GM18499 (cell line): ENCODE results near the gene ROR1.

Experiments
- ATAC-seq: cut with Tn5 transposase; IDR thresholded peaks from one replicate; pipeline ENCODE4 v1.9.1; 2021; ENCODE audit warnings: moderate number of reproducible peaks; ENCODE audit not compliant: insufficient read depth, unreplicated experiment

Gene ROR1

DNA sequence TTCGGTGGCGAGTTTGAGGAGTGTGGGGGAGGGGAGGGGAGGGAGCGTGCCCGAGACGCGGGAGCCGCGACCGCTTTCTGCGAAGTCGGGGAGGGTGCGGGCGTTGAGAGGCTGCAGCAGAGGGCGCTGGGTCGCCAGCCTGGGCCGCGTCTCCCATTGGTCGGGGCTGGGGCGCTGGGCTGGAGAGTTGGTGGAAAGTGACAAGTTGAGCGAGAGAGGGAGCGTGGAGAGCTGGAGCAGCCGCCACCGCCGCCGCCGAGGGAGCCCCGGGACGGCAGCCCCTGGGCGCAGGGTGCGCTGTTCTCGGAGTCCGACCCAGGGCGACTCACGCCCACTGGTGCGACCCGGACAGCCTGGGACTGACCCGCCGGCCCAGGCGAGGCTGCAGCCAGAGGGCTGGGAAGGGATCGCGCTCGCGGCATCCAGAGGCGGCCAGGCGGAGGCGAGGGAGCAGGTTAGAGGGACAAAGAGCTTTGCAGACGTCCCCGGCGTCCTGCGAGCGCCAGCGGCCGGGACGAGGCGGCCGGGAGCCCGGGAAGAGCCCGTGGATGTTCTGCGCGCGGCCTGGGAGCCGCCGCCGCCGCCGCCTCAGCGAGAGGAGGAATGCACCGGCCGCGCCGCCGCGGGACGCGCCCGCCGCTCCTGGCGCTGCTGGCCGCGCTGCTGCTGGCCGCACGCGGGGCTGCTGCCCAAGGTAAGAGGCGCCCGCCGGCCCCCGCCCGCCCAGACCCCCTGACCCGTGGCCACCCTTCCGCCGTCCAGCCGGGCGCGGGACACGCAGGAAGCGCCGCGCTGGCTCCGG lies at the start of gene ROR1:
Gene ROR1 (plus strand): TSS at position 203 of the 802 bp plus-strand sequence.
- ATAC-seq: no peak

DNA sequence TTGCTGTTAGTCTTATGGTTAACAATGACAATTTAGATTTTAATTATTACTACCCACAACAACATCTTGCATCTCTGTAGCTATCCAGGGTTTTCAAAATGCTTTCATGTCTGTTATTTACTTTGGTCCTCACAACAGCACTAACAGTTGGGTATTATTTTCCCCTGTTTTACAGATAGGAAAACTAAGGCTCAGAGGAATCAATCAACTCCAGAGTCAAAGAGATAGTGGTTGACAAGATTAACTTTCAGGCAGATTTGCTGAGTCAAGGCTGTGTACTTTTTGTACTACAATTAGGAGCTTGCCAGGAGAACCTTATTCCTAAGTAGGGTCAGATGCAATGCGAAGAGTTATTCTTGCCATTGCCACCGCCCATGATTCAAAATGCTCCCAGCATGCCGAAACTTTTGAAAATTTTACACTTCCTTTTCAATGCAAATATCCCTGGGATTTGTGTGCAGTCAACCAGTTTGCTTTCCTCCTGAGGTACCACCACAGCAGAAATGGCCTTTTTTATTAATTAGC lies 49.4 kb upstream of the ROR1 start:
- no peak for ATAC-seq

DNA sequence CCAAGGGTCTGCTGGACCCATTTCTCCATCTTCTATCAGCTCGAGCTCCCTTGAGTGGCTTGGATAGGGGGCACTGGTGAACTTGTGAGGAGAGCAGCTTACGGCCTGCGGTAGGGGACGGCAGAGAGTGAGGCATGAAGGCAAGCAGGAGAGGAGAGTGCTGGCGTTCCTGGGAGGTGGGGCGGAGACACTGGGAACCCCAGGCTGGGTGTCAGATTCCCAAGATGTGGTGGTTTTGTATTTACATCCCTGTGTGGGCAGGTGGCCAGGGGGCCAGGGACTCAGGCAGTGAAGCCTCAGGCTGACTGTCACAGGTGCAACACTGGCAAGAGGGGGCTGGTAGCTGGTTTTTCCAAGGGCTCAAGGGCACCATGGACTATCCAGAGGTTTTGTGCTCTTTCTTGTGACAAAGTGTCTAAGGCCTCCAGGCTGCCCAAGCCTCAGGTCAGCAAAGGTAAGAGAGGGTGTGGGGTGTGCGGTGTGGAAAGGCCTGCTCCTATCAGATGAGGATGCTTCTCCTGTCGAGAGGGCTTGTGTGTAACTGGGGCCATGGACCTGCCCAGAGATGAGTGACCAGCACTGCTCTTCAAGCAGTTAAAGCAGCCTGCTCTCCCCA lies 45.1 kb upstream of the ROR1 start:
- no peak for ATAC-seq

DNA sequence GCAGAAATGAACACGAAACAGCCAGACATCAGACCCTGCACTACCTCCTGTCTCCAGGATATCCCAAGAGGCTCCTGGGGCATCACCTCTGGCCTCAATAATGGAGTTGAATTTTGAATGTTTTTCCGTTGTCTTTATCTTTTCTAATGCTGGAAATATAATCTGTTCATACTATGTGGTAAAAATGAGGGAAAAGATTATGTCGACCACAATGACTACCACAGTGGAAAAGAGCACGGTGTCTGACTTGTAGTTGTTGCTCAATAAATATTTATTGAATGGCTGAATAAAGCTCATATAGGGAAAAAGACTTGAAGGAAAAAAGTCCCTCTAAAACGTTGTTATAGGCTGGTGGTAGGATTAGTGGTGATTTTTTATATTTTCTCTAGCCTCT lies 44.6 kb upstream of the ROR1 start:
- ATAC-seq: no peak

DNA sequence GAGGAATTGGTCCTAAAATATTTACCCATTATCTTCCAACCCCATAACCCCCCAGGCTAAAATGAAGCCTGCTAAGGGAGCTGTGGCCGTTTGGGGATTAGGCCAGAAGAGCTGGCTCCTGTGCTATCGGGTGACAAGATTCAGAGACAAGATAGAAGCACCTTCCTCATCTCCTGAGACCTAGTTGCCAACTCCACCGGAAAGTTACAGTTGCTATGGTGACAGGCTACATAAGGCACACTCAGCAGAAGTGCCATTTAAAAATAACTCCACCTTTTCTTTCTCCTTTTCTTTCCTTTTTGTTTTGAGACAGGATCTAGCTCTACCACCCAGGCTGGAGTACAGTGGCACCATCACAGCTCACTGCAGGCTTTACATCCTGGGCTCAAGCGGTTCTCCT lies 43.6 kb upstream of the ROR1 start:
- ATAC-seq: no peak

DNA sequence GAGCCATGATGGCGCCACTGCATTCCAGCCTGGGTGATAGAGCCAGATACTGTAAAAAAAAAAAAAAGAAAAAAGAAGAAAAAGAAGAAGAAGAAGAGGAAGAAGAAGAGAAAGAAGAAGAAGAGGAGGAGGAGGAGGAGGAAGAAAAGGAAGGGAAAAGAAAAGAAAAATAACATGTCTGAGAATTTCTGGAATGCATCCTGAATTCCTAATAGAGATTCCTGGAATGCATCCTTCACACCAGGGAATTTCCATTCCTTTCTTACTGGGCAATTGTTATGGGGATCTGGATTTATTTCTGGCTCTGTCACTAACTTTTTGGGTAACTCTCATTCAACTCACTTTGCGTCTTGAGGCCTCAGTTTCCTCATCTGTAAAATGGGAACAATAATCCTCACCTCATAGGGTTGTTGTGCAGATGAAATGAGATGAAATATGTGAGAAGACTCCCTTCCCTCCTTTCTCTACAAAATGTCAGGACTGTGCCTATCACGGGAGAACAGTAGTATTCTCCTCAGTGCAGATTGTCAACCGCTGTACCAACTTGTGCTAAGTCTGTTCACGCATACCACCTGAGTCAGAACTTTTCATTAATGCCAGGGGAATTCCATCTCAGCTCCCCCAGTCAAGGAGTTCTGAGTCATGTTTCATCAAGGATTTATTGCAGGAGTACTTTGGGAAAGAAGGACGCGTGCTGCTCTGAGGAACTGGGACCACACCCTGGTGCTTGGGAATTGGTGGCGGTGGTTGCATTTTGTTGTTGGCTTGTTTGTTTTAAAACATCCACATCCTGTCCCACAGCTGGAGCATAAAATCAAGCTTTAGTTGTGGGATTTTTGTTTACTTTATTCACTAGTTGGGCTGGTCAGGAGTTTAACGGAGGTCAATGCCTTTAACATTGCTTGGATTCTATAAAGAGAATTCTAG lies 42.4 kb upstream of the ROR1 start:
- ATAC-seq: no peak

DNA sequence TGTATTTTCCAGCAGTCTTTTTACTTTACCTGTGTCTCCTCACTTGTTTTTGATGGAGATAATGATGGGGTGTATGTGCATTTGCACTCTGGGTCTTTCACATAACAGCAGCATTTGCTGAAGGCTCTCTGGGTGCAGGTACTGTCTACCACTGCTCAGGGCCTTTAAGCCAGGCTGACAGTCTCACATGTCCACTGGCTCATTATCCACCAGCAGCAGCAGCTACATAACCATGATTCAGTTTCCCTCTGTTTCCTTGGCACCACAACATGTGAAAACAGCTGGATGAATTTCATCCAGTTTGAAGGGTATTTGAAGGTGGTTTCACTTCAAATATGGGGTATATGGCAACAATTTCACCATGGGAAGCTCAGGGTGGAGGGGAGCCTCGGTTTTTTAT lies 41.2 kb upstream of the ROR1 start:
- ATAC-seq: no peak

DNA sequence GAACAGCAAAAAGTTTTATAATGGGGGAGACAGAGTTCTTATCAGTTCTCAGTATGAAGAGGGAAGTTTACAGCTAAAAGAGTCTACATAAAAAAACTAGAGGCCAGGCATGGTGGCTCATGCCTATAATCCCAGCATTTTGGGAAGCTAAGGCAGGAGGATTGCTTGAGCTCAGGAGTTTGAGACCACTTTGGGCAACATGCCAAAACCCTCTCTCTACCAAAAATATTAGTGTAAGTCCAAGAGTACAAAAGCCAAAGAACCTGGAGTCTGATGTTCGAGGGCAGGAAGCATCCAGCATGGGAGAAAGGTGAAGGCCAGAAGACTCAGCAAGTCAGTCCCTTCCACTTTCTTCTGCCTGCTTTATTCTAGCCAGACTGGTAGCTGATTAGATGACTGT lies 35.0 kb upstream of the ROR1 start:
- ATAC-seq: no peak

DNA sequence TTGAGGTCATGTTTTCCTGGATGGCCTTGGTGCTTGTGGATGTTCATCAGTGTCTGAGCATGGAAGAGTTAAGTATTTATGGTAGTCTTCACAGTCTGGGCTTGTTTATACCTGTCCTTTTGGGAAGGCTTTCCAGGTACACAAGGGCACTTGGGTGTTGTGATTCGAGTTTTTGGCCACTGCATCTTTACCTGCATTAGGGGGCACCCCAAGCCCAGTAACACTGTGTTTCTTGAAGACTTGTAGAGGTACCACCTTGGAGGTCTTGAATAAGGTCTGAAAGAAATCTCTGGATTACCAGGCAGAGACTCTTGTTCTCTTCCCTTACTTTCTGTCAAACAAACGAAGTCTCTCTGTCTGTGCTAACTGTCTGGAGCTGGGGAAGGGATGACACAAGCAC lies 34.4 kb upstream of the ROR1 start:
- ATAC-seq: no peak

DNA sequence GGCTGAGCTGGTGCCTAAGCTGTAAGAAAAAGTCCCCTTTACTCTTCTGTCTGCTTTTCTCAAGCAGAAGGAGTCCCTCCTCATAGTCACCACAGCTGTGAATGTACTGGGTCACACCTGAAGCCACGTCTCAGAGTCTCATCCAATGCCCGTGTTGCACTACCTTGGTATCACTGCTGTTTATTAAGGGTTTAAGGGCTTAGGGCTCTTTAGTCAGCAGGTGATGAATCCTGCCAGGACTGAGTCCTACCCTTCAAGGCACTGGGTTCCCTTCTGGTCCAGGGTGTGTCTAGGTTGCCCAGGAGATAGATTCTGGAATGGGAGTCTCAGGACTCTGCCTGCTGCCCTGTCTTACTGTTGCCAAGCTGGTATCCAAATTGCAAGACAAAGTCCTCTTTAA lies 33.4 kb upstream of the ROR1 start:
- no peak for ATAC-seq

DNA sequence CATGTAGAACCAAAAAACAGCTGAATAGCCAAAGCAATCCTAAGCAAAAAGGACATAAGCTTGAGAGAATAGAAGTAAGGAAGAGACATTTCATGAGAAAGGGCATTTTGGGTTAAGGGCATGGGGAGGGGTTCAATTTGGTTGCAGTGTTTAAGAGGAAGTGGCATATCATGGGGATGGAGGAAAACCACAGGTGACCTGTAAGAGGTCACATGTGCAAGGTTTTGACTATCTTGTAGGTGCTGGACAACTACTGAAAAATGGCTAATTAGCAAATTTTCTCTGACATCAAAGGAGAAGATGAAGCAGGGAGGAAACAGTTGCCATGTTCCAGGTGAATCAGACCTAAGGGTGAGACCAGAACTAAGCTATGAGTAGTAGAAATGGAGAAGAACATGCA lies 31.3 kb upstream of the ROR1 start:
- ATAC-seq: no peak

DNA sequence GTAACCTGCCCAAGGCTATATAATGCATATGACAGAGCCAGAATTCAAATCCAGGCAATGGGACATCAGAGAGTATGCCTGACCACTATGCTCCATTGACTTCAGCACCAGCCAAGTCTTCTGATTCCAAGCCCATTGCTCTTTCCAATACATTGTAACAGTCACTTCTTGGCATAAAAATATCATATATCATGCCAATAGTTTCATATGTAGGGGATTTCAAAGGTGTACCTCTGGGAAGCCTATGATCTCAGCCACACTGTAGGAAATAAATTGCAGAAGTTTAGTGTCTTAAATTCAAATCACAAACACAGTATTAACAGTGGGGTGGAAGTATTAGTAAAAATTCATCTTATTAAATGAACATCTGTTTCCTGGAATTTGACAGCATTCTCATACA lies 30.0 kb upstream of the ROR1 start:
- no peak for ATAC-seq

DNA sequence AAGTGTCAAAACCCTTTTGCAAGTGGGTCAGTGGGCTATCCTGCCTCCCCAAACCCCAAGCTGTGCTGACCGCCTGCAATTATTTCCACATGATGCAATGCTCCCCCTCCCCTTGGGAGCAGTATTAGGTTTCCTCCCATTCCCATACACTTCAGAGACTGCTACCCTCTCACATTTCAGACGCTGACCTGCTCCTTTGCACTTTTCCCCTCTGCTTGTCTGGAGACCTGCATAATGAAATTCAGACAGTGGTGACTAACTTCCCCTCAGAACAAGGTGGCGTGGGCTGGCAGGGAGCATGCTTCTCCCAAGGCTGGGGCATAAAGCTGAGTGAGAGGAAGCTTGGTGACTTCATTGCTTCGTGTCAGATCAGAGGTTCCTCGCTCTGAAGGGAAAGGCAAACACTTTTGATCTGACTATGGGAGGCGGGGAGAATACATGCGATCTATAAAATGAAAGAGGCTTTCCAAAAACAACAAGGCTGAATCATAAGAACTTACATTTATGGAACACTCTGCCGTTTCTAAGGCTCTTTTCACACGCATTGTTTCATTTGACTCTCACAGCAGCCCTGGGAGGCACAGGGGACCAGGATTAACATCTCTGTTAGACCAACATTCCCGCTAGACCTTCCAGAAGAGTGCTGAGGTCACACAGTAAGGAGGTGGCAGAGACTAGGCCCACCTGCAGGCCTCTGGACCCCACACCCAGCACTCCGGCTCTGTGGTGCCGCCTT lies 27.5 kb upstream of the ROR1 start:
- ATAC-seq: no peak

DNA sequence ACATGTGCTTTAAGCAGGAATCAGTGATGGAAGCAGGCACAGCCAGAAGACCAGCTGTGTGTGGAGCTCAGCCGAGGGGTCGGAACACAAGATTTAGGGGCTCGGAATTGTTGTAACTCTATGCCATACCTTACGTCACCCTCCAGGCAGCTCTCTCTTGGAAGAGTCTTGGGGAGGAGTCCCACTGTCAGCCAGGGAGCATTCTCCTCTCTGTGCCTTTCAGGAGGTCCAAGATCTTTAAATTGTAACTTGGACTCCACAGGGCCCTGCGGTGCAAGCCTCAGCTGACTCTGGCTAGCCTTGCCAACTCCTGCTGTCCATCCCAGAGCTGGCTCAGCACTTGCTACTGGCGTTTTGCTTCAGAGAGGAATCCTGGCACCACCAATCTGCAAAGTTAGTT lies 26.4 kb upstream of the ROR1 start:
- ATAC-seq: no peak

DNA sequence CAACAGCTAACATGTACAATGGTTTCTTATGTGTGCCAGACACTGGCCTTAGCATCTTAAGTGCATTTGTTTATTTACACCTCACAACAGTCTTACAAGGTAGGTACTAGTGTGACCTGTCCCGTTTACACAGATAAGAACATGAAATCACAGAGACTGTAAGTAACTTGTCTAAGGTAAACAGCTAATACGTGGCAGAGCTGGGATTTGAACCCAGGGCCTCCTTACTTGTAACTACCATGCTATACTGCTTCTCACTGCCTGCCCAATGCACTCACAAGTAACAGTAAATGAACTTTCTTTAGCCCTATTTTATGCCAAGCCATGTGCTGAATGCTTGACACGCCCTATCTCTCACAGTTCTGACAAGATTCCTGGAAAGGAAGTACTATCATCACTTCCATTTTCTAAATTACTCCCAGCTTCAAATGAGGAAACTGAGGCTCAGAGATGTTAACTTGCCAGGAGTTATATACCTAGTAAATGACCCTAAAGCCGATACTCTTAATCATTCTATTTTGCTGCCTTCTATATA lies 25.7 kb upstream of the ROR1 start:
- no peak for ATAC-seq

DNA sequence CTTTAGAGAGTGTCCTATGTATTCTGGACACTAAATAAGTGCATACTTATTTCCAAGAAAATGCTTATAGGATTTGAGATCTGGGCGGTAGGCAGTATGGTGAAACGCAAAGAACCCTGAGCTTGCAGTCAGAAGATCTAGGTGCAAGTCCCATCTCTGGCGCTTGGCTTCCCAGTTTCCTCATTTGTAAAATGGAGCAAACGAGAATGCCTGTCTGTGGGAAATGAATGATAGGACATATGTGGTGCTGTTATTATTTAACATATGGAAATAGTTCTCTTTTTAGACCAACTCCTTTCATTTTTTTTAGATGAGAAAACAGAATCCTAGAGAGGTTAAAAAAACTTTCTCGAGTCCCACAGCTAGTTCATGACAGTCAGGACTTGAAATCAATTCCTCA lies 25.2 kb upstream of the ROR1 start:
- ATAC-seq: no peak

DNA sequence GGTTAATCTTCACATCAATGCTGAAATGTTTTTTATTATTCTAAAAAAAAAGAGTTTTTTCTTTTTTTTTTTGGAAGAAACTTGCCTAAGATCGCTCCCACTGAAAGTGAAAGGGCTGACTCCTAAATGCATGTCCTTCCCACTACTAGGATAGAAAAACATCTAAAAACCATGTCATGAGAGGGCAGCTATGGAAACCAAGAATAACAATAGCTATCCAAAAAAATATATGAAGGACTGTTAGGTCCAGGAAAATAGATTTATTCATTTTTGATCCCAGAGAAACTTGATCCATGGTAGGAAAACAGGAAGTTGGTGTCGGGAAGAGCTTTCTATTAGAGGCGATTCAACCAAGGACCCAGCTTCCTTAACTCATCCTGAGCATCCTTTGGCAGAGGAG lies 23.1 kb upstream of the ROR1 start:
- ATAC-seq: no peak

DNA sequence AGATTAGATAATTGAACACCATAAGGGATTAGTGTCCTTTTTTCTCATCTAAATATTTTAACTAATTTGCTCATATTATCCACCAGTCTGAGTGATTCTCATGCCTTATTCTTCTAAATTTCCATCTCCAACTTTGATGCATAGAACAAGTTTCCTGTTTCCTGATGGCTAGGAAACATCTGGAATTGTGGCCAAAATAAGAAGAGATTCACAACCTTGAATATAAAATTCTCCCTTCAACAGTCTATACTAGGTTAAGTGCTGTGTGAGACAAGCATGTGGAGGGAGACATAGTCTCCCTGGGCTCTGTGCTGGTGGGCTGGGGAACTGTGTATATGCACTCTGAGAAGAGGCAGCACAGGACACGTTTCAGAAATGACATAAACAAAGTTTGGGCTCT lies 21.6 kb upstream of the ROR1 start:
- ATAC-seq: no peak

DNA sequence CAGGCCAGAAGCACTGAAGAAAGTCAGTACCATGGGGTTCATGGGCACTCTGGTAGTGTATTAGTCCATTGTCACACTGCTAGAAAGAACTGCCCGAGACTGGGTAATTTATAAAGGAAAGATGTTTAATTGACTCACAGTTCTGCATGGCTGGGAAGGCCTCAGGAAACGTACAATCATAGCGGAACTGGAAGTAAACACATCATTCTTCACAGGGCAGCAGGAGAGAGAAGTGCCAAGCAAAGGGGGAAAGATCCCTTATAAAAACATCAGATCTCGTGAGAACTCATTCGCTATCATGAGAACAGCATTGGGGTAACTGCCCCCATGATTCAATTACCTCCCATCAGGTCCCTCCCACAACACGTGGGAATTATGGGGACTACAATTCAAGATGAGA lies 20.2 kb upstream of the ROR1 start:
- no peak for ATAC-seq

DNA sequence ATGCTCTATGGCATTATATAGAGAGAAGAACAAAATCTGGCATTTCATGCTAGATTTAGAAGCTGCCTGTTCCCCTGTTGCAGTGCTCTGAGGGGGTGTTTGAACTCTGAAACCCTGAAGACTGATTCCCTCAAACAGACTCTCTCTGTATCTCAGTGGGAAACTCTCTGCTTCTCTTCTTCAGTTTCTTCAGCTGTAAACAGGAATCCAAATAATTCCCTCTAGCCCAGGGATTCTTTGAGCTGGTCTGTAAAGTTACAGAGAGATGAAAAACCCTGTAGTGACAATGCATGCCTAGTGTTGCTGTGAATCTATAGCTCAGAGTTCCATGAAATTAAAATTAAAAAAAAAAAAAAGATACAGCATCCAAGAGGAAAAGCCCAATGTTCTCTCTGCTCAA lies 17.0 kb upstream of the ROR1 start:
- ATAC-seq: no peak
